ENCODE data around the gene ARL15.

ARL15 gene

DNA sequence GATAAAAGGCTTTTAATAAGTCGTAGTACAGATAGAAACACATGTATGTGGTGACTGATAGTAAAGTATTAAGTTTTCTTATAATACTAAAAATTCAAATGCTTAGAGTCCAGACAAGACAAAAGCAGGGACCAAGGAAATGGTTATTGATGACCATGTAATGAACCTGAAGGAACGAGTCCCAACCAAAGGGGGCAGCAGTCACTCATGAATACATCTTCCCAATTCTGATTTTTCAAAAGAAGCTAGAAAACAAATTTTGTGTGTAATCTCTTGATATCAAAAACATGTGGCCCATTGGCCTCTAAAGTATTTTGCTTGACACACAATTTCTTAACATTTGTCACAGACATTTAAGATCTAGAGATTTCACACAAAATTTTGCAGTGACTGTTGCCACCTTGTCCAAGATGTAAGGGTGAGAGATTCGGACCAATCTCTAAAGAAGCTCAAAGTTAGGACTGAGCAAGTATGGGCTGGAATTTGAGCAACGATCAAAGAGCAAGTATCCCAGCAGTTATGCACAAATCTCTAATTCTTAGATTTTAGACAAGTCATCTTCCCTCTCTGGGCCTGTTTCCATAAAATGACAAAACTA lies 66.8 kb downstream of the ARL15 start:
- DNase-seq (ENCODE audit: low spot score): peak; percentile 65

DNA sequence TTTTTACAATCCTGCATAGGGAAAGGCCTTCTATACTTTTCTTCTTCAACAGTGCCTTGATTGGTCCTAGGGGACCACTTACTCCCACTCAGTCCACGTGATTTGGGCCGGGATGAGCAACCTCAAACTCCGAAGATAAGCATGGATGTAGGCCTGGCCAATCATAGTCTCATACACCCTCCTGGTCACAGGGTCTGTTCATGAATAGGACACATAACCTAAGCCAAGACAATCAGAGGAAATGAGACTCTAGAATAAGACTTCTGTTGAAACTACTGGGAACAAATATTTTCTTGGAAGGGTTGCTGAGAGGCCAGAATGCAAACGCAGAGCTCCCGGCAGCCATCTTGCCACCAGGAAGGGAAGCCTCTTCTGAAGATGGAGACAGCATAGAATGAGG lies 68.1 kb downstream of the ARL15 start:
- DNase-seq (ENCODE audit: low spot score): no peak

DNA sequence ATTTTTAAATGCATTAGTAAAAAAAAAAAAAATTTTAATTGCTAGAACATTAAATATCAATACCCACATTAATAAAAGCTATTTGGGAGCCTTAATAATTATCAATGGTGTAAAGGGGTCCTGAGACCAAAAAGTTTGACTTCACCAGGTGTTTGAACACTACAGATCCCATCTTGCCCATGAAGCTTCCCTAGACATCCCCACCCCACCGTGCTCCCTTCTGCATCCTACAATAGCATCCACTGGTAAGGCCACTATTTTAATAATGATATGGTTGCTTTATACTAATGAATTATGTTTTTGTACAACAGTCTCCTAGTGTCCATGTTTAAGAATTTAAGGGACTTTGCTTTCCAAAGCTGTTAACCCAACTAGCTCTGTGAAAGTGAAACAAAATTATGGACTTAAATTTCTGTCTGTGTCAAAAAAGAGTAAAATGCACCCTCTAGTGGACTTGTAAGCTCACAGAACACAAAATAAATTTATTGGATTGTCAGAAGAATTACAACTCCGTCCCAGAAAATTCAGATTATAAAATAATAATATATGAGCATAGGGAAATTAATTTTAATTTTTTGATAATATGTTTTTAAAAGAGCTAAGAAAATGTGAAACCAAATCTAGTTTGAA lies 76.0 kb downstream of the ARL15 start:
- DNase-seq (ENCODE audit: low spot score): peak; percentile 74

DNA sequence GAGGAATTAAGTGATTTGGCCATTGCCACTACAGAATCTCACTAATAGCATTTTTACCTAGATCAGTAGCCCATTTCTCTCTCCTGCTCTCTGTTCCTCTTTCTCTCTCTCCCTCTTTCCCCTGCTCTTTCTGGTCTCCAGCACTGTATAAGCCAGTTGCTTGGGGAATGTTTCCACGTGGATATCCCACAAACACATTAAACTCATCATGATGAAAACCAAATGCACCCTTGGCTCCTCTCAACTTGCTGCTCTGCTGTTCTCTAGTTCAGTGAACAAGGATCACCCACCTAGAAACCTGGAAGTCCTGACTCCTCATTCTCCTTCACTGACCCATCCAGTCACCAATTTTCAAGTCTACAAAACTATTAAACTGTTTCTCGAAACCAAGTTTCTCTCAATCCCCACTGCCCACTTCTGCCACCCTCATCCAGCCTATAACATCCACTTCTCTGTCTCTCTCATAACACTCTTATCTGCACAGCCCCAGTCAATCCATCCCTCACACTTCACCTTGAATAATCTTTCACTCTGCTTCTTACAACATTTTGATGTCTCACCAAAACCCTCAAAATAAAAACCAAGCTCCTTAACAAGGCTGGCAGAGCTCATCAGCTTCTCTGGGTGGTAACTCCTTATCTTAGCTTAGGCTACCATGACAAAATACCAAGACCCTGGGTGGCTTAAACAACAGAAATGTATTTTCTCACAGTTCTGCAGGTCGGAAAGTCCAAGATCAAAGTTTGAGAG lies 79.3 kb downstream of the ARL15 start:
- no peak for DNase-seq (ENCODE audit: low spot score)

DNA sequence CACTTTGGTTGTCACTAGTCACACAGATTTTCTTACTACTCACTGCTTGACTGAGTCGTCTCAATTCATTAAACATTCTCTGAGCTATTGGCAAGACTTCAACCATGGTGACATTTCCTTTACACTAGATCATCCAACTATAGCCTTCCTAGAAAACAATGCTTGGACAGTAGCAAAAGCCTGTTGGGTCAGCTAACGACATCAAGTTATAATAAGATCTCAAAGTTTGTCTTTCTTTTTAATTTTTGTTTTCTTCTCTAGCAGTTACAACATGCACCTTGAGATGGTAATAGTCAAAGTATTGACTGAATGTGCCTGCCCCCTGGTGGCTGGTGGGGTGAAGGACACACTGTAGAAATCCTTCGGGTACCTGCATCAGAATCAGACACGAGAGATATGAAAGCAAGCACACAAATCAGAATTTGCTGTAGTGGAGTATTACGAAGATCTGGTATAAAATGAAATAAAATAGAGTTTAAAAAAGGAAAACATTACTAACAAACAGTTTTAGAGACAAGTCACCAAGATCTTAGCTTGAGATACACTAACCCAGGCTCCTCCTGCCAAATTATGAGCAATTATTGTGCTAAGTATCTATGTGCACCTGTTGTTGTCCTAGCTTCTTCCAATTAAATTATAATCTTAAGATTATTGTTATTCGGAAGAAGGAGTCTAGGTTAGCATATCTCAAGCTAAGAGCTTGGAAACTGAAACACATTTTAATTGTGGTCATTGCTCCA lies 81.2 kb downstream of the ARL15 start:
- peak; percentile 83 for DNase-seq (ENCODE audit: low spot score)

DNA sequence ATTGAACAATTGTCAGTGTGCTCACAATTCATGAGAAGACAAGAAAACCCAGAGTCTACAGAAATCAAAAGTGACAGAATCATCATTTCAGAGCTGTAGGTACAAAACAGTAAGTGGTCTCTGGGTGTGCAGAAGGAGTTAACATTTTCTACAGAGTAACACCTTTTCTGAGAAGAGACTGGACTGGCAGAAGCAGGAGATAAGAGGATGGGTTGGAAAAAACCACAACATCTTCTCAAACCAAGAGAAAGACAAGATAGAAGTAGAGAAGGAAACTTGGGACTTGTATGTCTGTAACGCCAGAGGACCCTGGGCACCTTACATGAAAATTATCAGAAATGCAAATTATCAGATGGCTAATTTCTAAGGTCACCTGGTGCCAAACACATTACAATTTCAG lies 82.6 kb downstream of the ARL15 start:
- DNase-seq (ENCODE audit: low spot score): no peak

DNA sequence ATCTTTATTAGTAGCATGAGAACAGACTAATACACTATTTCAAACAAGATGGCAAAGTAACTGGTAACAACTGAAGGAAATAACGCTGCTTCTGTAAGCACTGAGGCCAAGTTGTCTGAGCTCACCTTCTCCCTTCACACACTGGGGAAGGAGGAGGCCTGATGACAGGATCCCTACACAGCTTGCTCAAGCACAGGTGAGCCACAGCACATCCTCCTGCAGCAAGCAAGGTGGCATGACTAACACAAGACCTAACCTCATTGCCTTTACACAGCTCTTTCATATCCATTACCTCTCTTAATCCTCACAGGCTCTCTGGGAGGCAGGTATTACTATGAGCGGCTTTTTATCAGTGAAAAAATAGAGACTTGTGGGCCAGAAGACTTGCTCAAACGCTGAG lies 83.3 kb downstream of the ARL15 start:
- no peak for DNase-seq (ENCODE audit: low spot score)

DNA sequence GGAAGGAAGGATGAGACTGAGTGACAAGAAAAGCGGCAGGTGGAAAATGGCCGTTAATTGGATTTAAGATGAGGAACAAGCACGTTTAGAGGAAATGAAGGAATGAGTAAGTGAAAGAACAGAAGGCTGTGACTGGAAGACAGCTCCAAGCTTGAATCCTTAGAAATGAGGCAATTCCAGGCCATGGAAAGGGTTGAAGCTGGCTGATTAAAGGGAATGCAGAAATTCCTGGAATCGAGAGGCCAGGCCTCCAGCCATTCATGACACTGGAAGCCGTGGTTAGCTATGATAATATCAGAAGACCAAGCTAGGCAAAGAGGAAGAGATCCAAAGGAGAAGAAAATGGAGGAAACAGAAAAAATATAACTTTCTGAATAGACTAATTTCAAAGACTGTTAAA lies 84.2 kb downstream of the ARL15 start:
- DNase-seq (ENCODE audit: low spot score): no peak

DNA sequence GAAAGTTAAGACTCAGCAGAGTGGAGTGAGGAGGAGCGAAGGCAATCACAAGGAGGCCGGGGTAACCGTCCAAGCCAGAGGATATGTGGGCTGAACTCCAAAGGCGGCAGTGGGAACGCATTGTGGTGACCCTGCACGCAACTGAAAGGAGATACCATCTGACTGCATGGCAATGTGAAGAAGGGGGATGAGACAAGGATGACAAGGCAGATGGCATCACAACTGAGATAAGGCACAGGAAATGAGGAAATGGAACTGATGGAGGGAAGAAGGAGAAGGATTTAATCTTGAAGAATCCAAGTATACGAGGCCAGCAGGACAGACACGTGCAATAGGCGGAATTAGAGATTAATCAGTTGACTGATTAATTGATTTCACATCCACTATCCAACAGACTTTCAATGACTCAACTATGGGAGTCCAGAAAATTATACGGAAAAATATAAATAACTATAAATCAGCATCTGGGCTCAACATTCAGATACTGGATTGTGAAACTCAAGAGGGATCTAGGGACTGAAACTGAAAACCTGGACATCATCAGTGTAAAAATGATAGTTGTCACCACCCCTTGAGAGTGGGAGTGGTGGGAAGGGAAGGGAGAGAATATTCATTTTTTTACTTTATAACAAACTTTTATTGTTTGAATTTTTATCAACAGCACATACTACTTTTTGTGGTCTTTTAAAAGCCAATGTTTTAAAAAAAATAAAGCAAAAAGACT lies 86.1 kb downstream of the ARL15 start:
- DNase-seq (ENCODE audit: low spot score): no peak

DNA sequence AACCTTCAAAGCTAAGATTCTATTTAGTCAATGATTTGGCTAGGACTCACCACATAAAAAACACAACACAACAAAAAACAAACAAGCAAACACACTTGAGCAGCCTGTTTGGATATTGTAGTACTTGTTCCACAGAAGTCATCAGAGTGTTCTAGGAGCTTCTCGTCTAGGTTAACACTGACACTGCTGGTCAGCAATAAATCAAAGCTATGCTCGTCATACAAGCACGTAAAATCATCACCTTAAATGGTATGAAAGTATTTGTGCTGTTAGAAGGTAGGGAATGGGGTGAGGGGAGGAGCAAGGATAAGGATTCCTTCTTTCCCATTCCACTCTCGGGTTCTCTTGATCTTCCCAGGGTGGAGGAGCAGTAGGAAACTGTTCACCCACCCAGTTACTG lies 88.0 kb downstream of the ARL15 start:
- DNase-seq (ENCODE audit: low spot score): no peak

DNA sequence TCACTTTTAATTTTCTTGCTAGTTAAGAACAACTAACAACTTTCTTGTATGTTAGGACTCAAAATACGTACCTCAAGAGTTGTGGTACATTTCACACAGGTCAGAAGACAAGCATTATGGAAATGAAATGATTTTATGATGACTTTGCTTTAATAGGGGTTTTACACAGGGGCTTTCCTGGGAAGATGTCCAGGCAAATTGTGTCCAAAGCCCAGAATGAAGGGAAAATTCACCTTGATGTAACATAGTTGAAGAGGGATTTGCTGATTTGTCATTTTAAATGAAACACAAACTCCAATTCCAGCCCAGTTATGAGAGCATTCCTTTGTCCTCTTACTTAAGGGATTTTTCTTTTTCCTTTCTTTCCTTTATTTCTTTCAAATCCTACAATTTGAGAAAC lies 89.2 kb downstream of the ARL15 start:
- DNase-seq (ENCODE audit: low spot score): no peak

DNA sequence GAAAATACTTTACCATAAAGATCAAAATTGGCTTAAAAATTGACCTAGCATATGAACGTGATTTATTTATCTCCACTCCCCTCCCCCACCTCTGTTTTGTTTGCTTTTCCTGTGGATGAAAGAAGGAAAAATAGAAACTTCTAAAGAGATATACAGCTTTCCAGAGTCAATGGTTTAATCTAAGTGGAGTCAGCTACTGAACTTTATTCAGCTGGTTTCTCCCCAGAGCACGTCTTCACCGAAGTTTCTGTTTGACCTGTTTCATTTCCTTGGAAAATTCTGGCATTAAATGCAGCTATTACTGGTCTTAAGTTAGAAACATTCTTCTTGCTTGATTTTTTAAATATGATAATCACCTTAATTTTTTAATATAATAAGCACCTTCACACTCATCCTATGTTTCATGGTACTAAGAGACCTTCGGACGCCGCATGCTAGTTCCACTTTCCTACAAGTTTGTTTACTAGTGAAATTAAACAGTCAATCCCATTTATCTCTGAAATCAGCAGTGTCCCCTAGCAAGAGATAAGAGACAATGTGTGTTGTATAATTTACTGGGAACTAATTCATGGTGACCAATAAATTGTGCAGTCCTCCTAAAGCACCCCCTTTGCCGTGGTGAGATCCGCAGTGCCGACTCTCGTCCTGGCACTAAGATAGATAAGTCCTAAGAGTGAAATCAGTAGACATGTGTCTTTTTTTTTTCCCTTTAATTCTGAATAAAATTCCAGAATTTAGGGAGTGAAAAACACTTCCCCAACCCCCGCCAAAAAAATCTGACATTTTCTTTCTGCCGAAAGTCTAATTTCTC lies 89.9 kb downstream of the ARL15 start:
- DNase-seq (ENCODE audit: low spot score): no peak

DNA sequence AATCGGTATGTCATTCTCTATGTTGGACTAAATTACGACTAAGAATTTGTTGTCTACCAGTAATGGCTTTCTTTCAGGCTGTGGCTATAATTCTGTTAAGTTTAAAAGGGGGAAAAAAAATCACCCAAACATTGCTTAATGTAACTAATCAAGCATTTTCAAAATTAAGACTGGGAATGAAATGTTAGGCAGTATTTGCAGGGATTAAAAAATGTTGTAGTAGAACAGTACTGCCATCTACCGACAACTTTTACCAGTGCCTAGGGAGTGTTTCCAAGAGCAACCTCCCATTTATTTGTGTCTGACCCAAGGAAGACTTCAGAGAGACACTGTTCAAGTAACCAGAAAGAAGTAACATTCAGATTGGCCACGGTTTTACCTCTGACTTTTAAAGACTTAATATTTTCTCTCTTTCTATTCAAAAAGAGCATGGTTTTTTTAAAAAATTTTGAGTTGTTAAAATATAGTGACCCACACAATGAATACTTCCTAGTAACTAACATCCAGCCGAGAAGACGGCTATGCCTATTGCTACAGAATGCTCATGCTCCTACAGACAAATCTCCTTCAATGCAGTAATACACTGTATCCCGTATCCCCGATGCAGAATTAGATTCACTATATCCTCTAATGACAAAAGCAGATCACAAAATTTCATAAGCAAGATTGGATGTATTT lies 92.4 kb downstream of the ARL15 start:
- DNase-seq (ENCODE audit: low spot score): peak; percentile 80

DNA sequence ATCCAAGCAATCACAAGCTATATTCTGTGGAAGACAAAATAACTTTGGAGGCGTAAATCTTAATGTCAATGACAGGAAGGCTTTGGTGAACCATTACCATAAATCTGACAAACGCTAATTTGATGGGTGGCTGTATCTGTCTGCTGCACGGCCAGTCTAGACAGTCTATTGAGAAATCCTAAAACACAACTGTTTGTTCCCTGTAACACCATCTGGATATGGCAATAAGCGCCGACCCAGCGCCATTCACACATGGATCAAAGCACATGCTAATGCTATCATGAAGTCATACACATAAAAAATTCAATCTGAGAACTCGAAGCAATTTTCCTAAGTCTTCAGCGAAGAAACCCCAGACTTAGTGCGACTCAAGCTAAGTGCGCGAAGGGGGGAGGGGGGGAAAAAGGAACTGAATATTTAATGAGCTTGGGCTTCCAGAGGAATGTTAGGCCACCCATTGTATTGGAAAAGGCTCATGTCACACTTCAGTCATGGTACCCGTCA lies 95.1 kb downstream of the ARL15 start:
- DNase-seq (ENCODE audit: low spot score): no peak

DNA sequence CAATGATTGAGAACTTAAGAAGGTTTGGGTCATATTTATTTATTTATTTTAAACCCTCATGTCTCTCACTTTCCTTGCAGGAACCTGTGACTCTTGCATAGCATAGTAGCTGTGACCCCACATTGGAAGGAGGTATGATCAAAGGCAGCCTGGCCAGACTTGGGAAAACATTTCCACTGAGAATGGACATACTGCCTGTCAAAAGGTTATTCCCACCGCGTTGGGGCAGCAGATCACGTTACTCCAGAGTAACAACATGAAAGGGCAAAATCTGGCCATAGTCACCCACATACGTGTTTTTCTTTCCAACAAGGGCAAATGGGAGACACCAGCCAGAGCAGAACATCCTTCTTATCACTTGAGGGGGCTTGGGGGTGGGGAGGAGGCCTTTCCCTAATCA lies 95.7 kb downstream of the ARL15 start:
- no peak for DNase-seq (ENCODE audit: low spot score)

DNA sequence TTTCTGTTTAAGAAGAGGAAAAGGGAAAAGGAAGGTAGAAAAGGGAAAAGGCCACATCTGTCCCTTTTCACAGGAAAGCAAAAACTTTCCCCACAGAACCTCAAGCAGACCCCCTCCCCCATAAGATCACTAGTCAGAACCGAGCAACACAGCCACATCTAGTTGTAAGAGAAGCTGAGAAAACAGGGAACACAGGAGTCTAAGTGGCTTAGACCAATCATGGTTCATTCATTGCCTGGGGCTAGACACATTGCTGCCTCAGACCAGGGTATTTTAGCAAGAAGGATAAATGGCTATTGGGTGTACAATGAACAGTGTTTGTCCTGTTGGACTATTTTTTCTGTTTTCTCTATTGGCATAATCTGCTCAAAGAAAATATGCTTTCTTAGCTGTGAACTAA lies 98.0 kb downstream of the ARL15 start:
- DNase-seq (ENCODE audit: low spot score): no peak

DNA sequence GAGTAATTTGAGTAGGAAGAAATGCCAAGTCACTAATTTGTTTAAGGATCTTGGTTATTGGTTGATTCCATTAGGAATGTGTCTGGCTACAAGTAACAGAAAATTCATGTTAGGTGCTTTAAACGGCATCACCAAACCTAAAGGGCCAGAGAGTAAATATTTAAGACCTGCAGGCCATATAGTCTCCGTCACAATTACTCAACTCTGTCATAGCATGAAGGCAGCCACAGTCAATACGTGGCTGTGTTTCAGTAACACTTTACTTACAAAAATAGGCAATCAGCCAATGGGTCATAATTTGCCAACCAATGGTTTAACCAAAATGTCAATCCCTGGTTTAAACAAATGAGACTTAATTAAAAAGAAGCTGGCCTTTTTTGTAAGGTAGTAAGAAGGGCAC lies 98.5 kb downstream of the ARL15 start:
- no peak for DNase-seq (ENCODE audit: low spot score)

DNA sequence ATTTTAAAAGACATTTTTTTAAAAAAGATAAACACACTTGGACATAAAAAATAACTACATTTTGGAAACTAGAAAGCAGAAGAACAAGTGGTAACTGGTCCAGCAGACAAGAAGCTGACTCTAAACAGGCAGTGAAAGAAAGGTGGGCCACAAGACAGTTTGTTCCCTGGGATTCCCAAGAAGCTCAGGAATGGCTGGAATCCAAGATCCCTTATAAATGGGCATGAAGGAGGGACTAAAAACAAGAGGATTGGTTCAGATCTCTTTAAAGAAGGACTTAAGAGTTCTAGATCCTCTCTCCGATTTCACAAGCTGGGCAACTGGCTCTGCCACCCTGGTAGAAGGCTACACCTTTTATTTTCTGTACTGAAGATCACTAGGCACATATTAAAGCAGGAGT lies 102.8 kb downstream of the ARL15 start:
- no peak for DNase-seq (ENCODE audit: low spot score)

DNA sequence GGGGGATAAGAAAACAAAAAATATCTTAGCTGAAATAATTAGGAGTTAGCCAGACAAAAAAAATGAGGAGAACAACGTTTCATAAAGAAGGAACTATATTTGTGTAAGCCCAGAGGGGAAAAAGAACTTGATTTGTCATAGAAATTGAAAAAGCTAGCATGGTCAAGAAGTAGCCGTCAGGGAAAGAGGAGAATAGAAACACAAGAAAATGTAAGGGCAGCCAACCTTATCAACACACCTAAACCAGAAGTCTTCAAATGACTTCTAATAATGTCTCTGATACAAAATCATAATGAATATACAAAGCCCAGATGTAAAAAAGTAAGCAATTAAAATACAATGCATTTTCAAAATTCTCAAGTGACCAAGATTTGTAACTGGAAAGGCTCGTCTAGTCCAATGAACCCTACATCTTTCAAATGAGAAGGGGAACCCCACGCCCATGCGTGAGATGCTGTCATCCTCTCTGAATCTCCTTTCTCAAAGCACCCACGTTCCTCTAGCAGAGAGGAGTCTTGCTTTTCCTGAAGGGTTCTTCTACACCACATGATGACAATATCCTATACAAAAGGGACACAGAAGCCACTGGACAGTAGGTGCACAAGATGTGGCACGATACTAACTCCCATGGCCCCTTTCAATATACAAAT lies 103.7 kb downstream of the ARL15 start:
- no peak for DNase-seq (ENCODE audit: low spot score)

DNA sequence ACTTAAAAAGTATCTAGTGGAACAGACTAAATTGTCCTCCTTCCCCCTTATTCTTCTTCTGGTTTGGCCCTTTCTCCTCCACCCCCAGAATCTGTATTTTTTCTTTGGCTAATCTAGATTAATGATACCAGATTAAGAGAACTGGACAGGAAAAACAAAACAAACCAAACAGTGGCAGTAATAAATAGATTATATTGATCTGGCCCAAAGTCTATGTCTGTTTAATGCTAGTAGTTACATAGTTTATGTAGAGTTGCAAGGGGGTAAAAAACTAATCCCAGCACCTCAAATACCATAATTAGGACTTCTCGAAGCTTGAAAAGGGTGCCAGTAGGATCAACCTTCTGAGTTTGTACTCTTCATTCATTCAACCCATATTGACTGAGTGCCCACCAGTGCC lies 104.5 kb downstream of the ARL15 start:
- DNase-seq (ENCODE audit: low spot score): no peak

Data from NAMALWA (cell line).